ENCODE data around the gene INSC.

DNA sequence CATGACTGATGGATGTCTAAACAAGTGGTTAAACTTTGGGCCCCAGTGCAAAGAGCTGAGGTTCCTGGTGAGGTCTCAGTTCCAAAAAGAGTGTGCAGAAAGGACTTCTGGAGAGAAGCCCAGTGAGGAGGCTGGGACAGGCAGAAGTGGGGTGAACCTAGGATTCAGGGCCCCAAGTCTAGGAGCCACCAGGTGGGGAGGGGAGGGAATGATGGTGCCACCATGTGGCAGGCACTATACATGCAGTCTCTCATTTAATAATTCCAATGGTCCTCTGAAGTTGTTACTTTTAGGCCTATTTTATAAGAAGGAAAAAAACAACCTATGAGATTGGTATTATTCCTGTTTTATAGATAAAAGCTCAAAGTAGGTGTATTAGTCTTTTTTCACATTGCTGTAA, 102.0 kb downstream of the INSC start:
- TF ChIP-seq EZH2phosphoT487 (IDR thresholded peaks at IDR 0.05; ENCODE audit: insufficient read depth, low read depth), result no peak
- TF ChIP-seq EZH2 (IDR thresholded peaks at IDR 0.05; ENCODE audit: insufficient read depth, poor library complexity, severe bottlenecking), result no peak

All from GM23248 (cell line).